Activated gamma-delta T cell (primary cell): ENCODE data around the gene KLHL17.
"Not testable (repeated sequence)": the region's sequence is repeated elsewhere in the genome, so short reads cannot be mapped to it uniquely, and the experiment has no call there.

Experiments
- DNase-seq: peaks from one replicate; lab custom pipeline; 2025; lab: John Stamatoyannopoulos, UW

The KLHL17 gene

GRCh38 chr1:937521-937920 is 22.9 kb upstream of the KLHL17 start:
- DNase-seq = no peak

- DNase-seq = no peak
These were observed 22.2 kb upstream of the KLHL17 start for GRCh38 chr1:938088-938683.

GRCh38 chr1:938711-939489 is 21.5 kb upstream of the KLHL17 start:
- no peak for DNase-seq

- DNase-seq = no peak
These were observed 20.8 kb upstream of the KLHL17 start for GRCh38 chr1:939511-940106.

- DNase-seq = no peak
These were observed 20.0 kb upstream of the KLHL17 start for GRCh38 chr1:940107-941014.

- DNase-seq = no peak
These were observed 19.3 kb upstream of the KLHL17 start for GRCh38 chr1:941015-941587.

GRCh38 chr1:941588-942383 is 18.6 kb upstream of the KLHL17 start:
- DNase-seq = no peak

GRCh38 chr1:942411-942821 is 18.0 kb upstream of the KLHL17 start:
- no peak for DNase-seq

- no peak for DNase-seq
These were observed 17.4 kb upstream of the KLHL17 start for GRCh38 chr1:942864-943533.

GRCh38 chr1:943545-944340 is 16.6 kb upstream of the KLHL17 start:
- no peak for DNase-seq

GRCh38 chr1:944341-945325 is 15.8 kb upstream of the KLHL17 start:
- no peak for DNase-seq

- no peak for DNase-seq
These were observed 14.5 kb upstream of the KLHL17 start for GRCh38 chr1:945688-946556.

GRCh38 chr1:946811-947210 is 13.6 kb upstream of the KLHL17 start:
- not testable (repeated sequence) for DNase-seq

- no peak for DNase-seq
These were observed 12.4 kb upstream of the KLHL17 start for GRCh38 chr1:947958-948357.

- DNase-seq = no peak
These were observed 10.1 kb upstream of the KLHL17 start for GRCh38 chr1:950268-950667.

- DNase-seq = no peak
These were observed 9.5 kb upstream of the KLHL17 start for GRCh38 chr1:950881-951280.

GRCh38 chr1:951364-951763 is 9.0 kb upstream of the KLHL17 start:
- DNase-seq = no peak
